ENCODE data around the gene FBXW7.

GRCh38 chr4:152523731-152524130, 12.2 kb downstream of the FBXW7 start:
- TF ChIP-seq CTCF (IDR thresholded peaks at IDR 0.05) (no peak), POLR2AphosphoS5 (IDR thresholded peaks at IDR 0.05) (no peak)
